ENCODE results near the gene CACHD1.
A peak's percentile ranks its signal among the peaks of the same experiment; 100 is the strongest.

CACHD1 gene

GRCh38 chr1:64437453-64437852 lies 32.5 kb upstream of the CACHD1 start:
- Histone ChIP-seq H3K4me3 (ENCODE audit: low read depth in 1 of 2, low read length in 2 of 2) (no peak overlapping the region), H3K4me1 (ENCODE audit: control insufficient read depth in 1 of 2, insufficient read depth in 2 of 2, low read length in 2 of 2) (peaks cover 0 to 6% of the 10 kb centered on the region in 2 donors), H3K9ac (ENCODE audit: low read depth in 1 of 2, low read length in 2 of 2) (no peak overlapping the region), H3K27me3 (ENCODE audit: control insufficient read depth in 1 of 2, insufficient read depth in 2 of 2, low read length in 2 of 2) (no peaks in the 10 kb centered on the region), H3K36me3 (ENCODE audit: control insufficient read depth in 1 of 2, insufficient read depth in 2 of 2, low read length in 2 of 2) (no peaks in the 10 kb centered on the region), H3K27ac (ENCODE audit: low read depth, low read length) (no peak overlapping the region), H3K9me3 (ENCODE audit: control insufficient read depth in 1 of 2, low read length in 2 of 2) (no peaks in the 10 kb centered on the region)

GRCh38 chr1:64440183-64440826 lies 29.6 kb upstream of the CACHD1 start:
- no peak overlapping the region for H3K9ac ChIP-seq (ENCODE audit: low read depth in 1 of 2, low read length in 2 of 2)
- H3K4me3 ChIP-seq (ENCODE audit: low read depth in 1 of 2, low read length in 2 of 2), result no peak overlapping the region

GRCh38 chr1:64451440-64451839 lies 18.5 kb upstream of the CACHD1 start:
- Histone ChIP-seq H3K4me1 (ENCODE audit: control insufficient read depth in 1 of 2, insufficient read depth in 2 of 2, low read length in 2 of 2) (no peaks in the 10 kb centered on the region), H3K27ac (ENCODE audit: low read depth, low read length) (no peak overlapping the region), H3K9ac (ENCODE audit: low read depth in 1 of 2, low read length in 2 of 2) (no peak overlapping the region)

More at GRCh38 chr1:64440183-64440826, 29.6 kb upstream of the CACHD1 start:
- H3K27me3 ChIP-seq (ENCODE audit: control insufficient read depth in 1 of 2, insufficient read depth in 2 of 2, low read length in 2 of 2), result no peaks in the 10 kb centered on the region
- H3K36me3 ChIP-seq (ENCODE audit: control insufficient read depth in 1 of 2, insufficient read depth in 2 of 2, low read length in 2 of 2), result no peaks in the 10 kb centered on the region
- peaks cover 0 to 6% of the 10 kb centered on the region in 2 donors for H3K4me1 ChIP-seq (ENCODE audit: control insufficient read depth in 1 of 2, insufficient read depth in 2 of 2, low read length in 2 of 2)
- no peaks in the 10 kb centered on the region for H3K9me3 ChIP-seq (ENCODE audit: control insufficient read depth in 1 of 2, low read length in 2 of 2)
- H3K27ac ChIP-seq (ENCODE audit: low read depth, low read length), result no peak overlapping the region

GRCh38 chr1:64453688-64454087 lies 16.2 kb upstream of the CACHD1 start:
- Histone ChIP-seq H3K4me1 (ENCODE audit: control insufficient read depth in 1 of 2, insufficient read depth in 2 of 2, low read length in 2 of 2) (no peaks in the 10 kb centered on the region), H3K9ac (ENCODE audit: low read depth in 1 of 2, low read length in 2 of 2) (no peak overlapping the region), H3K36me3 (ENCODE audit: control insufficient read depth in 1 of 2, insufficient read depth in 2 of 2, low read length in 2 of 2) (no peaks in the 10 kb centered on the region), H3K9me3 (ENCODE audit: control insufficient read depth in 1 of 2, low read length in 2 of 2) (no peaks in the 10 kb centered on the region), H3K4me3 (ENCODE audit: low read depth in 1 of 2, low read length in 2 of 2) (no peak overlapping the region), H3K27me3 (ENCODE audit: control insufficient read depth in 1 of 2, insufficient read depth in 2 of 2, low read length in 2 of 2) (no peaks in the 10 kb centered on the region), H3K27ac (ENCODE audit: low read depth, low read length) (no peak overlapping the region)

More at GRCh38 chr1:64451440-64451839, 18.5 kb upstream of the CACHD1 start:
- Histone ChIP-seq H3K36me3 (ENCODE audit: control insufficient read depth in 1 of 2, insufficient read depth in 2 of 2, low read length in 2 of 2) (no peaks in the 10 kb centered on the region), H3K27me3 (ENCODE audit: control insufficient read depth in 1 of 2, insufficient read depth in 2 of 2, low read length in 2 of 2) (no peaks in the 10 kb centered on the region), H3K4me3 (ENCODE audit: low read depth in 1 of 2, low read length in 2 of 2) (no peak overlapping the region), H3K9me3 (ENCODE audit: control insufficient read depth in 1 of 2, low read length in 2 of 2) (no peaks in the 10 kb centered on the region)

- no peaks in the 10 kb centered on the region for H3K27me3 ChIP-seq (ENCODE audit: control insufficient read depth in 1 of 2, insufficient read depth in 2 of 2, low read length in 2 of 2)
- H3K4me1 ChIP-seq (ENCODE audit: control insufficient read depth in 1 of 2, insufficient read depth in 2 of 2, low read length in 2 of 2), result no peaks in the 10 kb centered on the region
- H3K36me3 ChIP-seq (ENCODE audit: control insufficient read depth in 1 of 2, insufficient read depth in 2 of 2, low read length in 2 of 2), result no peaks in the 10 kb centered on the region
- no peak overlapping the region for H3K4me3 ChIP-seq (ENCODE audit: low read depth in 1 of 2, low read length in 2 of 2)
- no peaks in the 10 kb centered on the region for H3K9me3 ChIP-seq (ENCODE audit: control insufficient read depth in 1 of 2, low read length in 2 of 2)
- no peak overlapping the region for H3K9ac ChIP-seq (ENCODE audit: low read depth in 1 of 2, low read length in 2 of 2)
- no peak overlapping the region for H3K27ac ChIP-seq (ENCODE audit: low read depth, low read length)
Observed at GRCh38 chr1:64458915-64459314, 11.0 kb upstream of the CACHD1 start.

- H3K36me3 ChIP-seq (ENCODE audit: control insufficient read depth in 1 of 2, insufficient read depth in 2 of 2, low read length in 2 of 2), result no peaks in the 10 kb centered on the region
Observed at GRCh38 chr1:64459743-64460142, 10.2 kb upstream of the CACHD1 start.

GRCh38 chr1:64466033-64466432 lies 3.9 kb upstream of the CACHD1 start:
- Histone ChIP-seq H3K36me3 (ENCODE audit: control insufficient read depth in 1 of 2, insufficient read depth in 2 of 2, low read length in 2 of 2) (no peaks in the 10 kb centered on the region), H3K27ac (ENCODE audit: low read depth, low read length) (no peak overlapping the region), H3K9ac (ENCODE audit: low read depth in 1 of 2, low read length in 2 of 2) (no peak overlapping the region), H3K27me3 (ENCODE audit: control insufficient read depth in 1 of 2, insufficient read depth in 2 of 2, low read length in 2 of 2) (peaks cover 0 to 10% of the 10 kb centered on the region in 2 donors), H3K4me1 (ENCODE audit: control insufficient read depth in 1 of 2, insufficient read depth in 2 of 2, low read length in 2 of 2) (peaks cover 0 to 5% of the 10 kb centered on the region in 2 donors), H3K9me3 (ENCODE audit: control insufficient read depth in 1 of 2, low read length in 2 of 2) (no peaks in the 10 kb centered on the region), H3K4me3 (ENCODE audit: low read depth in 1 of 2, low read length in 2 of 2) (no peak overlapping the region)

More at GRCh38 chr1:64459743-64460142, 10.2 kb upstream of the CACHD1 start:
- Histone ChIP-seq H3K9ac (ENCODE audit: low read depth in 1 of 2, low read length in 2 of 2) (no peak overlapping the region), H3K9me3 (ENCODE audit: control insufficient read depth in 1 of 2, low read length in 2 of 2) (no peaks in the 10 kb centered on the region), H3K4me3 (ENCODE audit: low read depth in 1 of 2, low read length in 2 of 2) (no peak overlapping the region), H3K27me3 (ENCODE audit: control insufficient read depth in 1 of 2, insufficient read depth in 2 of 2, low read length in 2 of 2) (no peaks in the 10 kb centered on the region), H3K4me1 (ENCODE audit: control insufficient read depth in 1 of 2, insufficient read depth in 2 of 2, low read length in 2 of 2) (no peaks in the 10 kb centered on the region), H3K27ac (ENCODE audit: low read depth, low read length) (no peak overlapping the region)

GRCh38 chr1:64469116-64469976 lies 583 bp upstream of the CACHD1 start:
- no peaks in the 10 kb centered on the region for H3K36me3 ChIP-seq (ENCODE audit: control insufficient read depth in 1 of 2, insufficient read depth in 2 of 2, low read length in 2 of 2)
- H3K4me1 ChIP-seq (ENCODE audit: control insufficient read depth in 1 of 2, insufficient read depth in 2 of 2, low read length in 2 of 2), result peaks cover 11 to 17% of the 10 kb centered on the region in 2 donors
- peak overlapping the region; percentile 76 to 78 for H3K4me3 ChIP-seq (ENCODE audit: low read depth in 1 of 2, low read length in 2 of 2)
- H3K9me3 ChIP-seq (ENCODE audit: control insufficient read depth in 1 of 2, low read length in 2 of 2), result no peaks in the 10 kb centered on the region
- H3K27me3 ChIP-seq (ENCODE audit: control insufficient read depth in 1 of 2, insufficient read depth in 2 of 2, low read length in 2 of 2), result peaks cover 3 to 19% of the 10 kb centered on the region in 2 donors
- H3K27ac ChIP-seq (ENCODE audit: low read depth, low read length), result no peak overlapping the region
- peak overlapping the region; percentile 35 for H3K9ac ChIP-seq (ENCODE audit: low read depth in 1 of 2, low read length in 2 of 2)

- Histone ChIP-seq H3K4me1 (ENCODE audit: control insufficient read depth in 1 of 2, insufficient read depth in 2 of 2, low read length in 2 of 2) (peaks cover 20 to 29% of the 10 kb centered on the region in 2 donors), H3K4me3 (ENCODE audit: low read depth in 1 of 2, low read length in 2 of 2) (peak overlapping the region; percentile 76 to 78), H3K9ac (ENCODE audit: low read depth in 1 of 2, low read length in 2 of 2) (peak overlapping the region; percentile 22 to 58), H3K27me3 (ENCODE audit: control insufficient read depth in 1 of 2, insufficient read depth in 2 of 2, low read length in 2 of 2) (peaks cover 3 to 19% of the 10 kb centered on the region in 2 donors), H3K27ac (ENCODE audit: low read depth, low read length) (no peak overlapping the region), H3K9me3 (ENCODE audit: control insufficient read depth in 1 of 2, low read length in 2 of 2) (no peaks in the 10 kb centered on the region), H3K36me3 (ENCODE audit: control insufficient read depth in 1 of 2, insufficient read depth in 2 of 2, low read length in 2 of 2) (no peaks in the 10 kb centered on the region)
Observed at GRCh38 chr1:64470665-64471217, 812 bp downstream of the CACHD1 start.
